GM12878 (cell line): ENCODE measurements around the gene ANKRD1. TPM values are rescaled to one million over a fixed set of nuclear protein-coding genes. Genes with fewer than 3 reads are reported as not detected.

Experiments used
- ATAC-seq: fragments of 200-7000 bp; cut with Tn5 transposase; 3 replicates; pipeline ENCODE4 v1.9.1; 2020; ENCODE audit warnings: mild to moderate bottlenecking, moderate library complexity
- BruUV-seq: library from RNA; stranded (reverse); fragments of 400-500 nt; replicated peaks from 2 replicates; lab custom pipeline; 2021; lab: Mats Ljungman, UMichigan
- CTCF ChIA-PET: fragments of 300-600 bp; sonication (Branson Sonifier 250); formaldehyde crosslinking; extraction: SDS; loops from one replicate; lab custom pipeline; 2021; ENCODE audit warnings: inconsistent platforms; lab: Yijun Ruan, JAX
- POLR2A ChIA-PET: fragments of 350-600 bp; formaldehyde crosslinking; extraction: SDS; loops from one replicate; lab custom pipeline; 2021; ENCODE audit warnings: inconsistent platforms; lab: Charles Lee
- RAD21 ChIA-PET: fragments of 300-600 bp; sonication (Branson Sonifier 250); formaldehyde crosslinking; loops from one replicate; lab custom pipeline; 2023; ENCODE audit warnings: antibody characterized with exemption; ENCODE audit not compliant: unreplicated experiment; lab: Charles Lee
- SMC1A ChIA-PET: fragments of 300-600 bp; sonication (Branson Sonifier 250); formaldehyde crosslinking; loops from one replicate; lab custom pipeline; 2023; ENCODE audit not compliant: unreplicated experiment, uncharacterized antibody; lab: Charles Lee
- DNase-seq: peaks from one replicate; pipeline ENCODE4 v3.0.0-alpha.2; 2011; ENCODE audit warnings: low read depth, low spot score
- FAIRE-seq: peaks from 3 replicates; lab custom pipeline; 2011; peaks lifted over from hg19 to GRCh38; lab: Jason Lieb, UNC
- H2AFZ ChIP-seq: 2 replicates; pipeline ENCODE4 v1.6.0; 2011; ENCODE audit warnings: low read depth, low read length, control low read depth; ENCODE audit not compliant: control insufficient read depth
- H3K27ac ChIP-seq: 2 replicates; pipeline ENCODE4 v1.5.1; 2011; ENCODE audit warnings: control low read depth; ENCODE audit not compliant: control insufficient read depth, insufficient read depth
- H3K27me3 ChIP-seq, 2 experiments: replicated peaks in 1 of 2; 2 replicates each; pipeline versions ENCODE4 v1.6.0 to v1.6.1; 2011; ENCODE audit warnings: low read length in 1 of 2; ENCODE audit not compliant: control insufficient read depth in 2 of 2, insufficient read depth in 2 of 2
- H3K36me3 ChIP-seq, 2 experiments: 2 replicates each; pipeline ENCODE4 v1.5.1; 2011; ENCODE audit warnings: low read length in 1 of 2; ENCODE audit not compliant: control insufficient read depth in 2 of 2, insufficient read depth in 2 of 2
- H3K4me1 ChIP-seq: 2 replicates; pipeline ENCODE4 v1.6.1; 2011; ENCODE audit warnings: mild to moderate bottlenecking, low read length, moderate library complexity, mixed read lengths; ENCODE audit not compliant: control insufficient read depth, insufficient read depth
- H3K4me2 ChIP-seq: 2 replicates; pipeline ENCODE4 v1.6.0; 2011; ENCODE audit warnings: control low read depth; ENCODE audit not compliant: control insufficient read depth, insufficient read depth
- H3K4me3 ChIP-seq: fragments of 200-600 bp; sonication (generic); 2 replicates; pipeline ENCODE4 v1.5.1; 2016
- H3K79me2 ChIP-seq: 2 replicates; pipeline ENCODE4 v1.6.0; 2011; ENCODE audit warnings: low read length; ENCODE audit not compliant: control insufficient read depth, insufficient read depth
- H3K9ac ChIP-seq: 2 replicates; pipeline ENCODE4 v1.8.0; 2011; ENCODE audit warnings: low read length, control low read depth, mixed read lengths; ENCODE audit not compliant: control insufficient read depth, insufficient read depth
- H3K9me3 ChIP-seq: replicated peaks from 3 replicates; pipeline ENCODE4 v1.5.1; 2011; ENCODE audit warnings: mild to moderate bottlenecking, low read length; ENCODE audit not compliant: control insufficient read depth, insufficient read depth
- H4K20me1 ChIP-seq: 2 replicates; pipeline ENCODE4 v1.6.0; 2011; ENCODE audit not compliant: control insufficient read depth, insufficient read depth
- CREM ChIP-seq: IDR thresholded peaks from 2 replicates; pipeline ENCODE4 v1.6.1; 2014; ENCODE audit warnings: antibody characterized with exemption, low read depth
- FOS ChIP-seq: IDR thresholded peaks from 3 replicates; pipeline ENCODE4 v1.6.1; 2011; ENCODE audit warnings: borderline replicate concordance; ENCODE audit not compliant: insufficient read length; ENCODE audit errors: extremely low read depth
- HDAC6 ChIP-seq: fragments of 200-600 bp; sonication (generic); IDR thresholded peaks from one replicate; pipeline ENCODE4 v1.8.0; 2017; ENCODE audit warnings: antibody characterized with exemption; ENCODE audit not compliant: unreplicated experiment
- KDM1A ChIP-seq: fragments of 200-600 bp; sonication (generic); IDR thresholded peaks from 2 replicates; pipeline ENCODE4 v1.6.1; 2016; ENCODE audit warnings: borderline replicate concordance
- NFYA ChIP-seq: IDR thresholded peaks from 2 replicates; pipeline ENCODE4 v1.6.1; 2011; ENCODE audit warnings: low read depth, mild to moderate bottlenecking, low read length, improper control_type of control experiment, borderline replicate concordance
- SPI1 ChIP-seq: IDR thresholded peaks from 2 replicates; pipeline ENCODE4 v1.6.1; 2011; ENCODE audit warnings: low read depth, mild to moderate bottlenecking, low read length, moderate library complexity, borderline replicate concordance; ENCODE audit not compliant: insufficient read depth
- ZNF622 ChIP-seq: fragments of 450-650 bp; IDR thresholded peaks from 2 replicates; pipeline ENCODE4 v1.6.1; 2017; ENCODE audit warnings: mild to moderate bottlenecking, inconsistent platforms
- WGBS: methylation state at CpG from one replicate; pipeline ENCODE4 v1.1.6; 2016; ENCODE audit warnings: low lambda C conversion rate; ENCODE audit not compliant: insufficient replicate concordance, insufficient coverage; ENCODE audit errors: missing lambda C conversion rate; 5-methylcytosine and 5-hydroxymethylcytosine counted together
- in situ Hi-C: fragments of 300-500 bp; cut with MboI; formaldehyde crosslinking; loops from 9 replicates; pipeline ENCODE4 v1.14.3; 2018; ENCODE audit warnings: mixed read lengths
- intact Hi-C: fragments of 100-400 bp; cut with micrococcal nuclease; formaldehyde crosslinking; loops from one replicate; pipeline ENCODE4 v1.14.2; 2022; ENCODE audit not compliant: unreplicated experiment
- polyA plus RNA-seq, 11 experiments: library from polyadenylated mRNA; depleted of rRNA in 4 of 11; unstranded in 6 of 11; stranded (reverse) in 5 of 11; fragments of >200 nt; fragmentation: Nextera tagmentation in 4 of 11; fragmentation: Illumina TruSeq in 1 of 11; extraction: Ambion mirVana in 4 of 11; extraction: Trizol in 1 of 11; gene quantifications; 1 replicate in 1 of 11; 2 replicates in 10 of 11; pipeline versions ENCODE4 v1.2.1 to v1.2.3, GENCODE V29; 2011 to 2016; ENCODE audit warnings: inconsistent platforms in 2 of 11, missing spikeins in 2 of 11, low read depth in 1 of 11
- total RNA-seq, 4 experiments: library from RNA; depleted of rRNA in 3 of 4; stranded (reverse); fragments of >200 nt in 3 of 4; fragmentation: Illumina TruSeq in 1 of 4; extraction: Trizol in 1 of 4; gene quantifications; 2 replicates each; pipeline versions ENCODE4 v1.2.1 to v1.2.3, GENCODE V29; 2013 to 2021
- TF ChIP-seq, protein P1 (sequence below): IDR thresholded peaks from 2 replicates; pipeline ENCODE4 v1.6.1; 2011; ENCODE audit warnings: mild to moderate bottlenecking, low read depth, low read length, moderate library complexity; ENCODE audit not compliant: insufficient replicate concordance

Gene ANKRD1
- total and polyA plus RNA-seq, 10 of the 15 experiments (the other 5 are each of a cell fraction or from before 2014, with no cell fraction given), result not detected

DNA sequence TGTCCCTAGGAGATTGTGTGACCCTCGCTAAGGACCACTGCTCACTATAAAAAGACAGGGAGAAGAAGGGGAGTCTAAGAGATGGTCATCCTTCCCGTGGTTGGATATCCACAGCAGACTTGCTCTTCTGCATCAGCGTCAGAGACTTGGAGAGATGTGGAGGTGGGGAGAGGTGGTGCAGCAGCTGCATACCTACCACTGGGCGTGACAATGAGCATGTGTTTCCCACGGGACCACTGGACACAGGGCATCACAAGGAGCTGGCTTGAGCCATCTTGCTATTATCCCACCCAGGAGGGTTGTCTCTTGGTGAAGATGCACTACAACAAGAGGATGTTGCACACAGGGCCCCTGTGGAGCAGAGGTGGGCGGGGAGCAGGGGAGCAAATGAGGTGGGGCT is 18.8 kb upstream of the ANKRD1 start:
- no peaks in the 10 kb centered on the region for H3K4me1 ChIP-seq
- H3K9me3 ChIP-seq, result no peaks in the 10 kb centered on the region
- RAD21 ChIA-PET, result no interaction called here
- BruUV-seq, result no TSS peak
- no peaks in the 10 kb centered on the region for H4K20me1 ChIP-seq
- no peak overlapping the region for H3K9ac ChIP-seq
- no peaks in the 10 kb centered on the region for H3K79me2 ChIP-seq
- CTCF ChIA-PET, result interaction anchor here (0.6 to 0.7 kb wide), 2 partner anchors 22 to 702 kb away, joined by 3 to 5 read pairs; no protein-coding TSS in a partner anchor
- ATAC-seq, result no peak
- no peaks in the 10 kb centered on the region for H3K27me3 ChIP-seq
- POLR2A ChIA-PET, result no interaction called here
- WGBS, result 52% methylated on average over 6 of the region's 6 CpGs
- in situ Hi-C loops (no loop called here), intact Hi-C loops (no loop called here)
- no peak for DNase-seq
- H3K27ac ChIP-seq, result no peak overlapping the region
- no peak overlapping the region for H2AFZ ChIP-seq
- no peak for FAIRE-seq
- SMC1A ChIA-PET, result interaction anchor here (0.7 kb wide), 1 partner anchor 8 kb away, joined by 4 read pairs; no protein-coding TSS in a partner anchor
- H3K4me3 ChIP-seq, result no peak overlapping the region
- TF ChIP-seq HDAC6, result no peak
- TF ChIP-seq SPI1, result no peak
- no peak for TF ChIP-seq NFYA
- TF ChIP-seq, protein P1, sequence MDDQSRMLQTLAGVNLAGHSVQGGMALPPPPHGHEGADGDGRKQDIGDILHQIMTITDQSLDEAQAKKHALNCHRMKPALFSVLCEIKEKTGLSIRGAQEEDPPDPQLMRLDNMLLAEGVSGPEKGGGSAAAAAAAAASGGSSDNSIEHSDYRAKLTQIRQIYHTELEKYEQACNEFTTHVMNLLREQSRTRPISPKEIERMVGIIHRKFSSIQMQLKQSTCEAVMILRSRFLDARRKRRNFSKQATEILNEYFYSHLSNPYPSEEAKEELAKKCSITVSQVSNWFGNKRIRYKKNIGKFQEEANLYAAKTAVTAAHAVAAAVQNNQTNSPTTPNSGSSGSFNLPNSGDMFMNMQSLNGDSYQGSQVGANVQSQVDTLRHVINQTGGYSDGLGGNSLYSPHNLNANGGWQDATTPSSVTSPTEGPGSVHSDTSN, result no peak
- no peak for TF ChIP-seq FOS
- no peak for TF ChIP-seq ZNF622
- TF ChIP-seq KDM1A, result no peak
- no peak for TF ChIP-seq CREM
- no peaks in the 10 kb centered on the region for H3K36me3 ChIP-seq
- no peak overlapping the region for H3K4me2 ChIP-seq
